Brain microvascular endothelial cell (primary cell): ENCODE measurements around the gene KNDC1.

Experiments used
- DNase-seq: peaks from one replicate; pipeline ENCODE4 v3.0.0-alpha.2; 2020
- H3K27ac ChIP-seq: fragments of 250-450 bp; sonication (Bioruptor Pico); 2 replicates; pipeline ENCODE4 v1.5.1; 2020; ENCODE audit warnings: mild to moderate bottlenecking, moderate library complexity
- H3K27me3 ChIP-seq: fragments of 250-450 bp; sonication (Bioruptor Pico); replicated peaks from 2 replicates; pipeline ENCODE4 v1.5.1; 2020; ENCODE audit warnings: mild to moderate bottlenecking
- H3K36me3 ChIP-seq: fragments of 250-450 bp; sonication (Bioruptor Pico); replicated peaks from 2 replicates; pipeline ENCODE4 v1.5.1; 2020; ENCODE audit warnings: mild to moderate bottlenecking
- H3K4me3 ChIP-seq: 2 replicates; pipeline ENCODE4 v1.5.1; 2011; ENCODE audit warnings: low read depth, mild to moderate bottlenecking, control low read depth, low read length, moderate library complexity
- in situ Hi-C: cut with HindIII; loops from 2 replicates; pipeline ENCODE4 v1.10.0; 2017; ENCODE audit warnings: low sequenced_read_pairs, low pct_ligation_motif_present
- TF ChIP-seq, protein P1 (sequence below): IDR thresholded peaks from 2 replicates; pipeline ENCODE4 v1.5.1; 2011; ENCODE audit warnings: low read depth, mild to moderate bottlenecking, moderate library complexity, low read length, control low read depth, inconsistent platforms; ENCODE audit errors: missing control alignments

The KNDC1 gene

DNA sequence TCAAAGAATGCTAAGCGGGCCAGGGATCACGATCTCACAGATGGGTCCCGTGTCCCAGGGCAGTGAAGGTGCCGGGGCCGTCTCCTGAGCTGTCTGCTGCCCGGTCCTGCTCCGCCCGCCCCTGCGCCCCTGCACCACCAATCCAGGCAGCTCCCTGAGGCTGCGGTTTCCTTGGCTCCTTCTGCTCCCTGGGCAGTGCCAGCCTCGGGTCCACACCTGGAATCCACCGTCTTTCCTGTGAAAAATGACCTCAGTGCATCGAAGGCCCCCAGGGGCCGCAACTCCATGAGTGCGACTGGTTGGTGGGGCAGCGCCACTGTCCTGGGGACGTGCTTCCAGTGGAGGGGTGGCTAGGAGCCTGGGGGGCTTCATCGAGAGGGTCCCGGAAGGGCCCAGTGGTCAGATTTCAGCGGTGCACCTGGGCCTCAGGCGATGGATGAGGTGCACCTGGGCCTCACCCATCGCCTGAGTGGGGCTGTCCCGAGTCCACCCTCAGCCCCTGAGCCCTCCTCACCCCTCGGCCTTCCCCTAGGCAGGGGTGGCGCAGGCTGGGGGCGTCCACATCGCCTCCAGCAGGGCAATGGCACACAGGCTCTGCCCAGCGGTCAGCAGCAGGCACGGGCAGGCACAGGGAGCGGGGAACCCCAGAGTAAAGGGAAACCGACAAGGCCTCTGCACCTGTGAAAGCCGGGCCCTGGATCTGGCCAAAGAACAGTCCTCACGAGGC lies 45.1 kb upstream of the KNDC1 start:
- no peaks in the 10 kb centered on the region for H3K27me3 ChIP-seq
- TF ChIP-seq, protein P1, sequence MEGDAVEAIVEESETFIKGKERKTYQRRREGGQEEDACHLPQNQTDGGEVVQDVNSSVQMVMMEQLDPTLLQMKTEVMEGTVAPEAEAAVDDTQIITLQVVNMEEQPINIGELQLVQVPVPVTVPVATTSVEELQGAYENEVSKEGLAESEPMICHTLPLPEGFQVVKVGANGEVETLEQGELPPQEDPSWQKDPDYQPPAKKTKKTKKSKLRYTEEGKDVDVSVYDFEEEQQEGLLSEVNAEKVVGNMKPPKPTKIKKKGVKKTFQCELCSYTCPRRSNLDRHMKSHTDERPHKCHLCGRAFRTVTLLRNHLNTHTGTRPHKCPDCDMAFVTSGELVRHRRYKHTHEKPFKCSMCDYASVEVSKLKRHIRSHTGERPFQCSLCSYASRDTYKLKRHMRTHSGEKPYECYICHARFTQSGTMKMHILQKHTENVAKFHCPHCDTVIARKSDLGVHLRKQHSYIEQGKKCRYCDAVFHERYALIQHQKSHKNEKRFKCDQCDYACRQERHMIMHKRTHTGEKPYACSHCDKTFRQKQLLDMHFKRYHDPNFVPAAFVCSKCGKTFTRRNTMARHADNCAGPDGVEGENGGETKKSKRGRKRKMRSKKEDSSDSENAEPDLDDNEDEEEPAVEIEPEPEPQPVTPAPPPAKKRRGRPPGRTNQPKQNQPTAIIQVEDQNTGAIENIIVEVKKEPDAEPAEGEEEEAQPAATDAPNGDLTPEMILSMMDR = no peak
- in situ Hi-C loops = no loop called here
- no peak for DNase-seq
- no peak overlapping the region for H3K27ac ChIP-seq
- H3K36me3 ChIP-seq = no peaks in the 10 kb centered on the region
- H3K4me3 ChIP-seq = no peak overlapping the region

DNA sequence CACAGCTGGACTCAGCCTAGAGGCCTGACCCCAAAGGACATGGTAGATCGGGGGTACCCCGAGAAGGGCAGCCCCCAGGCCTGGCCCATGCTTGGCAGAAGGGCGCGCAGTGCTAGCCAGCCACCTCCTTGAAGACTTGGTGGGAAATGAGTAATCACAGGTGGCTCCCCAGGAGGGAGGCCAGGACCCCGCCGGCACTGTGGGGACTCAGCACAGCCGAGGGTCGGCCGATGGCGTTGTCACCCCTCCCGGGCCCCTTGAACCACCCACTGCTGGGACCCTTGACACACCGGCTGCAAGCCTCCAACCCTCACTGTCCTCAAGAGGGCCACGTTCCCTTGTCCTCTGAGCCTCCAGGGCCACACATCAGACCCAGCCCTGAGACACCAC lies 44.6 kb upstream of the KNDC1 start:
- TF ChIP-seq, protein P1 = no peak
- in situ Hi-C loops = no loop called here
- no peak overlapping the region for H3K4me3 ChIP-seq
- H3K27me3 ChIP-seq = no peaks in the 10 kb centered on the region
- H3K36me3 ChIP-seq = no peaks in the 10 kb centered on the region
- H3K27ac ChIP-seq = no peak overlapping the region
- DNase-seq = no peak

DNA sequence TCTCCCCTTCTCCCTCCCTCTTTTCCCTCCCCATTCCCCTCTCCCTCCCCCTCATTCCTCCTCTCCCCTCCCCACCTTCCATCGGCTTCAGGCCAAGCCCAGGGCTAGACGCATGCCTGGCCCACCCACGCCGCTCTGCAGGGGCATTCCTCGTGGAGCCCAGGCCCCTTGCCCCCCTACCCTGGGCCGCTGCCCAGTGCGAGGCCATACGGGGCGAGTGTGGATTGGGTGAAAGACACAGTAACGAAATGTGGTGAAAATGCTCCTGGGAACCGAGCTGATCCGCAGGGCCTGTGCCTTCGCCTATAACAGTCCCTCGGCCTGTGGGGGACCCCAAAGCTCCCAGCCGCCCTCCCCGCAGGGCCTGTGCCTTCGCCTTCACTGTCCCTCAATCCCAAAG lies 44.0 kb upstream of the KNDC1 start:
- no peak for DNase-seq
- no peaks in the 10 kb centered on the region for H3K36me3 ChIP-seq
- H3K4me3 ChIP-seq = no peak overlapping the region
- no peaks in the 10 kb centered on the region for H3K27me3 ChIP-seq
- in situ Hi-C loops = no loop called here
- H3K27ac ChIP-seq = no peak overlapping the region
- TF ChIP-seq, protein P1 = no peak

- Histone ChIP-seq H3K36me3 (no peaks in the 10 kb centered on the region), H3K27ac (no peak overlapping the region), H3K27me3 (no peaks in the 10 kb centered on the region), H3K4me3 (no peak overlapping the region)
- TF ChIP-seq, protein P1 = no peak
- in situ Hi-C loops = no loop called here
- DNase-seq = no peak
These were observed 43.6 kb upstream of the KNDC1 start for GRCh38 chr10:133116455-133116854.

- Histone ChIP-seq H3K27ac (no peak overlapping the region), H3K36me3 (no peaks in the 10 kb centered on the region), H3K27me3 (no peaks in the 10 kb centered on the region), H3K4me3 (no peak overlapping the region)
- in situ Hi-C loops = no loop called here
- TF ChIP-seq, protein P1 = no peak
- DNase-seq = no peak
These were observed 42.9 kb upstream of the KNDC1 start for GRCh38 chr10:133117036-133117687.

DNA sequence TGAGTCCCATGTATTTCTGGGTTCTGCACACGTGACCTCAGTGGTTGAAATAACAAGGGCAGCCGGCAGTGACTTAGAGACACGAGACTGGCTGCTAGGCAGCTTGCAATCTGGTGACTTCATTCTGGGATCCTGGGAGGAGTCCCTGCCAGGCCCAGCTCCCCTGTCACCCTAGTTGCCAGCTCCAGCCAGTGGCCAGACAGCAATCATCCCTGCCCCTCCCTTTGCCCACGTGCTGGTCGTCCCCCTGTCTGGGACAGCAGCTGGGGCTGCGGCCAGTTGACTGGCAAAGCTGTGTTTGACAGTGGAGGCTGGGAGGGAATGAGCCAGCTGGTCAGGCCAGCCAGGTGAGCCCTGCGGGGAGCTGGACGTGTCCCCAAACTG lies 42.3 kb upstream of the KNDC1 start:
- TF ChIP-seq, protein P1 = no peak
- H3K4me3 ChIP-seq = no peak overlapping the region
- in situ Hi-C loops = no loop called here
- no peak overlapping the region for H3K27ac ChIP-seq
- no peaks in the 10 kb centered on the region for H3K27me3 ChIP-seq
- H3K36me3 ChIP-seq = no peaks in the 10 kb centered on the region
- no peak for DNase-seq
